ENCODE results near the gene NTRK2.
"Not testable (repeated sequence)": the region's sequence is repeated elsewhere in the genome, so short reads cannot be mapped to it uniquely, and the experiment has no call there.

The NTRK2 gene

DNA sequence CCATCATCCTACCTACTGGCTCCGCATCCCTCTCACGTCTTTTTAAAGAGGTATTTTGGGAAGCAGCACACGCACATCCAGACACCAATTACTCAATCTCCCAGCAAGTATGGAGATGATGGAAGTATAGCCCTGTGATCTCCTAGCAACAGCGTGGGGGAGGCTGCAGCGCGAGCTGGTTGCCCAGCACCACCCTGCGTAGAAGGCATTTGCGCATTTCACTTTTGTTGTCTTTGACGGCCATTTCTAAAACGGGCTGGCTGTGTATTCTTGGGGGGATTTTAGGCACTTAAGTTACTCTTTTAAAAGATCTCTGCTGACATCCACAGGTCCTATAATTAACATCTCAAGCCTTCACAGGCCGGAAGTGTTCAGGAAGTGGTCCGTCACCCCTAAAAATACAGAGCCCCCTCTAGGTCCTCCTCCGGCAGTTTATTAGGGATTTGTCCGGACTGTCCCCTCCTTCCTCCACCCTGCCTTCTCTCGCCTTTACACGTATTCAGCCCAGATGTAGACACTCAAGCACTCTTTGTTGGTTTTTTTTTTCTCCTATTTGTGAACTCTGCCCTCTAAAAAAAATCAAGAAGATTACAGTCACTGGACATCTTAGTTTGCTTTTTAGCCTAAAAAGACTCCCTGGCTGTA, 371.4 kb downstream of the NTRK2 start:
- no peak for DNase-seq

DNA sequence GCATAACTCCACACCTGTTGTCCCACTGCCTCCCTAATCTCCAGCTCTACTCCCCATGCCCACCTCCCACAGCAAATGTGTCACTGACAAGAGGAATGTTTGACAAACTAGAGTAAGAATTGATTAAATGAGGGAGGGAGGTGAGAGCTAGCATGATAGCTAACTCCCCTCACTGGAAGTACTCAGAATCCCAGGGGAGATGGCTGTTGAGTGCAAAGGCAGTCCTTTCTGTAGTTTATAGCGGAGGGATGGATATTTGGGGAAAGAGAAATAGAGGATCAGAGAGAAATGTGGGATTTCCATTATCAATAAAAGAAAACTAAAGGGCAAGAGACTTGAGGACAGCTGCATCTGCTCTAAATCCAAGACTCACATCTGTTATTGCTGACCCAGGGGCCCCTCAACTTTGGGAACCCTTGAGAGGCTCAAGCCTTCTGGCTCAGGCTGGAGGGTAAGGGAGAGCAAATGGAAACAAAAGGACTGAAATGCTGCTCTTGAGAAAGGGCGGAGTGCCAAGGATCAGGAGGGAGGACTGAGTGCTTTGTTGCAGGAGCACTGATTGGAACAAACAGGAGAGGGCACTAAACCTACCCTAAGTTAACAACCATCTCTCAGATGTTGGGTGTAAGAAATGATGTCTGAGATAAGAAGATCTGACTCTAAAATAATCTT, 372.1 kb downstream of the NTRK2 start:
- no peak for DNase-seq

- DNase-seq, result no peak
These were observed 373.6 kb downstream of the NTRK2 start for GRCh38 chr9:85042981-85043647.

DNA sequence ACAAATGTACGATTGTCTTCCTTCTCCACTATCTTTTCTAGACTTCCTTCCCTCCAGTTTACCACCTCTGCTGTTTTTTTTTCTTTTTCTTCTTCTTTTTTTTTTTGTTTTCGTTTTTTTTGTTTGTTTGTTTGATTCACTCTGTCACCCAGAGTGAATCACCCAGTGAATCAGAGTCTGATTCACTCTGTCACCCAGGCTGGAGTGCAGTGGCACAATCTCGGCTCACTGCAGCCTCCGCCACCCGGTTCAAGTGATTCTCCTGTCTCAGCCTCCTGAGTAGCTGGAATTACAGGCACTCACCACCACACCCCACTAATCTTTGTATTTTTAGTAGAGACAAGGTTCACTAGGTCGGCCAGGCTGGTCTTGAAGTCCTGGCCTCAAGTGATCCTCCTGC, 375.7 kb downstream of the NTRK2 start:
- DNase-seq, result no peak

- DNase-seq, result no peak
These were observed 376.9 kb downstream of the NTRK2 start for GRCh38 chr9:85046475-85046874.

GRCh38 chr9:85053206-85053786, 383.8 kb downstream of the NTRK2 start:
- DNase-seq, result no peak

DNA sequence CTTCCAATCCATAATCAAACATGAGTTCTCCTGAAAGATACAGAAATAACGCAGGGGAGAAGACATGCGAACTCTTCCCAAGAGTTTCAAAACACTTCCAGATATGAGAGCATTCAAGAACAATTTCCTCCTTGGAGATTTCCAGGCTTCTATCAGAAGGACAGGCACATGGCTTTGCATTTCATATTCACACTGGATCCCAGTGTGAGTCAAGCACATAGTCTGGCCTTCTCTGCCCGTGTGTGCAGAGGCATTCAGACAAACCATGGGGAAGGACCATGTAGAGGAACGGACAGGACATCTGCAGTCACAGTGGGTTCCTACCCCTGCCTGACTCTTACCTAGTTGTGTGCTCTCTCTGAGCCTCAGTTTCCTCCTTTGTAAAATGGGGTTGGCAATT, 384.5 kb downstream of the NTRK2 start:
- no peak for DNase-seq

GRCh38 chr9:85055506-85056202, 386.1 kb downstream of the NTRK2 start:
- no peak for DNase-seq

GRCh38 chr9:85056203-85056572, 386.7 kb downstream of the NTRK2 start:
- DNase-seq, result no peak

DNA sequence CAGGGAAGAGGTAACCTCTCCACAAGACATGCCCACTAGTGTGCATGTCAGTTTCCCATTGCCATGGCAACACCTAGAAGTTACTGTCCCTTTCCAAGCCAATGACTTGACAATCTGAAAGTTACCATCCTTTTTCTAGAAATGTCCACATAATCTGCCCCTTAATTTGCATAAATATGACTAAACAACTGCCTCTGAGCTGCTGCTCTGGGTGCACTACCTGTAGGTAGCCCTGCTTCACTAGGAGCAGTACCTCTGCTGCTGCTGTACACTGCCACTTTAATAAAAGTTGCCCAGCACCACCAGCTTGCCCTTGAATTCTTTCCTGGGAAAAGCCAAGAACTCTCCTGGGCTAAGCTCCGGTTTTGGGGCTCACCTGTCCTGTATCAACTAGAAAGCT, 392.4 kb downstream of the NTRK2 start:
- no peak for DNase-seq

- DNase-seq, result no peak
These were observed 393.0 kb downstream of the NTRK2 start for GRCh38 chr9:85062385-85063022.

GRCh38 chr9:85064811-85065371, 395.4 kb downstream of the NTRK2 start:
- no peak for DNase-seq

DNA sequence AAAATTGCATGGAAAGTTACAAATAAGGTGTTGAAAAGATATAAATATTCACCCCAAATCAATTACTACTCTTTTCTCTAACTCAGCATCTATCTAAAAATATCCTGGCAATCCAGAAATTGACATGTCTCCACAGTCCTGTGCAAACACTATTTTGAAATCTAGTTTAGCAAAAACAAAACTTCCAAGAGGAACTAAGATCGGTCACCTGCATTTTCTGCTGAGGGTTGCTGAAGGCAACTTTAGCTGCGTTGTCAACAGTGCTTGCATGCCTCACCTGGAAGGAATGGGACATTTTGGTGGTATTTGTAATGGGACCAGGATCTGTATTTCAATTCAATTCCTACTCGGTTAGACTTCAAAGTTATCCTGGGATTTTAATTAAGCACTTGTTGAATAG, 398.3 kb downstream of the NTRK2 start:
- no peak for DNase-seq

DNA sequence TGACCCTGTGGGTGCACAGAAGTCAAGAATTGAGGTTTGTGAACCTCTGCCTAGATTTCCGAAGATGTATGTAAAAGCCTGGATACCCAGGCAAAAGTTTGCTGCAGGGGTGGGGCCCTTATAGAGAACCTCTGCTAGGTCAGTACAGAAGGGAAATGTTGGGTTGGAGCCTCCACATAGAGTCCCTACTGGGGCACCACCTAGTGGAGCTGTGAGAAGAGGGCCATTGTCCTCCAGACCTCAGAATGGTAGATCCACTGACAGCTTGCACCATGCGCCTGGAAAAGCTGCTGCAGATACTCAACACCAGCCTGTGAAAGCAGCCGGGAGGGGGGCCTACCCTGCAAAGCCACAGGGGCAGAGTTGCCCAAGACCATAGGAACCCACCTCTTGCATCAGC, 399.9 kb downstream of the NTRK2 start:
- DNase-seq, result not testable (repeated sequence)
